ENCODE data around the gene TSPYL4. TPM values are rescaled to one million over a fixed set of nuclear protein-coding genes. Genes with fewer than 3 reads are reported as not detected.
A peak's percentile ranks its signal among the peaks of the same experiment; 100 is the strongest.

The TSPYL4 gene
- polyA plus RNA-seq, 3 donors: 57.5 to 63.5 (median 59.8) TPM

DNA sequence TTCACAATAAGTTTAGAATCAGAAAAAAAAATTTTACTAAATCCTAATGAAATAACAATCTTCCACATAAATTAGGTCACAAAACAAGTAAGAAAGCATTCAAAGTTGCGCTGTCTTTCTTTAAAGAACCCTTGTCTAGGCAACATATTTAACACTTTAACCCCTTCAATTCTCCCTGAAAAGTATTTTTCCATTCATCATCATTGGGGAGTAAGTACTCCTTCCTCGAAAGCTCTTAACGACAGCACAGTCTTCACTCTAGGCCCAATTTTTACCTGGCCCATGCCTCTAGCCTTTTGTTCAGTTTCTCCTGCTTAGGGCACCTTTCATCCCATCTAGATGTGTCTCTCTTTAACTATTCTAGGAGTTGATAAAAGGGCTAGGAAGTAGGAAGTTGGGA, 23.2 kb upstream of the TSPYL4 start:
- DNase-seq (ENCODE audit: low read depth in 3 of 3, low spot score in 2 of 3): no peak

DNA sequence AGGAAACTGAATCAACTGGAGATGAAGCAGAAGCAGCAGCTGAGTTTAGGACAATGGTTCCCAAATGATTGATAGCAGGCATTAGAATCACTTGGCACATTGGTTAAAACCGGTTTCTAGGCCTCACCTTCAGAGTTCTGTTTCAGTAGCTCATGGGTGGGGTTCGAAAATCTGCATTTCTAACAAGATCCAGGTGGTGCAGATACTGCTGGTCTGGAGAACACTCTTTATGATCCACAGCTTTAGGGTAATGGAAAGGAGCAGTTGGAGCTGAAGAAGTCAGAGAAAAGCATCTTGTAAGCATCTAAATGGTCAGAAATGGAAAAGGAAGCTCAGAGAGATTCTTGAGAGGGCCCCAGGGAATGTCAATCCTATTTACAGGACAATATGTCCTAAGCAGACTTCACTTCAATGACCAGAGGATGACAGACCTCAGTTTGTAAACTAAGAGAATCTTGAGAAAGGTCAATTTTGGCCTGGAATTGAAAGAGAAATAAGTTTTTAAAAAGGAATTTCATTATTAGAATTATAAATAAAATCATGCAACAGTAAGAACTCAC, 17.4 kb upstream of the TSPYL4 start:
- DNase-seq (ENCODE audit: low read depth in 3 of 3, low spot score in 2 of 3): no peak

DNA sequence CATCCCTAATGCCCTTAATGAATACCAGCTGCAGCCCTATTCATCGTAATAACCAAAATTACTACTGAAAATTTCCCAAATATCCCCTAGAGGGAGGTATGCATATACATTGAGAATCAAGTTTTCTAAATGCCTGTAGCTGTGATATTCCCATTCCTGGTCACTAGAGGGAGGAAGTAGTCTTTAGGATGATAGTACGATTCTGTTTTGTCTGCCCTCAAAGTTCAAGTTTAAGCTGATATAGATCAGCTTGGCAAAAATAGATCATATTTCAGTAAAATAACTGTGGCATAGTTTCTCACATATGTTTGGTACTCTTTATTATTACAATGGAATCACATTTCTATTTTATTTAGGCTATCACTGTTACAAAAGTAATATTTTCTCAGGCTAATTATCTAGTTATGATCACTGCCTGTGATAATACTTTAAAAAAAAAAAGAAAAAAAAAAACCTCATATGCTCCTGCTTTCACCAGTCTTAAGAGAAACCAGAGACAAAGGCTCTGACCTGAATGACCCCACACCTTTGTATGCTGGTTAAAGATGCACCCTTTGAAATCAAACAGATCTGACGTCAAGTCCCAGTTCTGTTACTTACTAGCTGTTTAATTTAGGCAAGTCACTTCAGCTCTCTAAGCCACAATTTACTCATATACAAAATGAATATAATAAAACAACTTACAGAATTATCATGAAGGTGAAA, 14.9 kb upstream of the TSPYL4 start:
- DNase-seq (ENCODE audit: low read depth in 3 of 3, low spot score in 2 of 3): peak in 2 of 3 donors; percentile 45 to 52

DNA sequence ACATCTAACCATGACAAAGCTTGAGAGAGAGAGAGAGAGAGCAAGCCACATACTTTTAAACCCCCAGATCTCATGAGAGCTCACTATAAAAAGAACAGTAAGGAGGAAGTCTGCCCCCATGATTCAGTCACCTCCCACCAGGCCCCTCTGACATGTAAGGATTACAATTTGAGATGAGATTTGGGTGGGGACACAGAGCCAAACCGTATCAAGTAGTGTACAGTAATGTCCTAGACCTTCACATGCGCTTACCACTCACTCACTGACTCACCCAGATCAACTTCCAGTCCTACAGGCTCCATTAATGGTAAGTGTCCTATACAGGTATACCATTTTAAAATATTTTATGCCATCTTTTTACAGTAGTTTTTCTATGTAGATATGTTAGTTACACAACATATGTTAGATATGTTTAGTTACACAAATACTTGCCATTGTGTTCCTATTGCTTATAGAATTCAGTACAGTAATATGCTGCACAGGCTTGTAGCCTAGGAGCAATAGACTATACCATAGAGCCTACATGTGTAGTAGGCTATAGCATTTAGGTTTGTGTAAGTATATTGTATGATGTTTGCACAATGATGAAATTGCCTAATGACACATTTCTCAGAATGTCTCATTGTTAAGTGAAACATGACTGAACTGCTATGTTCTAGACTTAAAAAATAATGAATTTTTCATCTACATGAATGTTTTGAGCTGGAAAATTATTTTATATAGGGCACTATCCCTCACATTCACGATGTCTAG, 14.1 kb upstream of the TSPYL4 start:
- DNase-seq (ENCODE audit: low read depth in 3 of 3, low spot score in 2 of 3): no peak

DNA sequence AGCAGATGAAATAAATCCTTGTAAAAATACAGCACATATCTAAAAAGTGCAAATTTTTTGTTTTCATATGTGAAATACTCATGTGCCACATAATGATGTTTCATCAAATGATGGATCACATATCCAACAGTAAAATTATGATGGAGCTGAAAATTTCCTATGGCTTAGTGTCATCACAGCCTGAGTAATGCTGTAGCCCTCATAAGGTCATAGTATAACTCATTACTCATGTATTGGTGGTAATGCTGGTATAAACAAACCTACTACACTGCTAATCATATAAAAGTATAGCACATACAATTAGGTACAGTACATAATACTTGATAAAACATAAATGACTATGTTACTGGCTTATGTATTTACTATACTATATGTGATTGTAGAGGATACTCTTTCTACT, 12.9 kb upstream of the TSPYL4 start:
- DNase-seq (ENCODE audit: low read depth in 3 of 3, low spot score in 2 of 3): no peak

DNA sequence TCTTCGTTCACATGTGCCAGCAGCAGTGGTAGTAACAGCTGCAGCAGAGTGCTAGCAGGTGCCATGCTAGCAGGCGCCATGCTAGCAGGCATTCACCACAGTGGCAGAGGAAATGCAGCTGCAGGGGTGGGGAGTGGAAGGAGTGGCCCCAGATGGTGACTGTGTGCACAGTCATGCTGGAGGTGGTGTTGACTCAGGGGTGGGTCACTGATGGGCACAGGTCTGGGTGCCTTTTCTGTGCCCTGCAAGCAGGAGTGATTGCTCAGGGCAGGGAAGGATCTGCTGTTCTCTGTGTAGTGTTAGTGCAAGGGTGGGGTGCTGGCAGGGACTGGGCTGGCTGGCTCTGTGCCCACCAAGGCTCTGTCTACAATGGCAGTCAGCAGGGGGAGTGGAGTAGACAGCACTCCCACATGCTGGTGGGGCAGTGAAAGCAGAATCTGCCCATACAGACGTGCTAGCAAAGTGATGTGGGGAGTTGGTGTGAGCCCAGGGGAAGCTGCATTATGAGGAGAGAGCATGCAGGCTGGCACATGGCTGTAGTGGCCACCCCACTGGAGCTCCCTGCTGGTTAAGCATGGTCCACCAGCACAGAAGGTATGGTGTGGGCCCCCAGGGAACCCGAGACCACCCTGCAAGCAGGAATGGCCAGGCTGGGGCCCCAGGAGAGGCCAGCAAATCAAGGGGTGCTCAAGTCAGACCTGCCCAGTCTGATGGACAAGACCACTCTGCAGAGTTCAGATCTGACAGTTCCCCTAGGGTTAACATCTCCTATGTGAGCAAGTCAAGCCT, 11.4 kb upstream of the TSPYL4 start:
- no peak for DNase-seq (ENCODE audit: low read depth in 3 of 3, low spot score in 2 of 3)

DNA sequence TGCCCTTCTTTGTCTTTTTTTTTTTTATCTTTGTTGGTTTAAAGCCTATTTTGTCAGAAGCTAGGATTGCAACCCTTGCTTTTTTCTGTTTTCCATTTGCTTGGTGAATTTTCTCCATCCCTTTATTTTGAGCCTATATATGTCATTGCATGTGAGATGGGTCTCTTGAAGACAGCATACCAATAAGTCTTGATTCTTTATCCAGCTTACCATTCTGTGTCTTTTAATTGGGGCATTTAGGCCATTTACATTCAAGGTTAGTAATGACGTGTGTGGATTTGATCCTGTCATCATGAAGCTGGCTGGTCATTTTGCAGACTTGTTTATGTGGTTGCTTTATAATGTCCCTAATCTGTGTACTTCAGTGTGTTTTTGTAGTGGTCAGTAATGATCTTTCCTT, 9.5 kb upstream of the TSPYL4 start:
- DNase-seq (ENCODE audit: low read depth in 3 of 3, low spot score in 2 of 3): no peak

DNA sequence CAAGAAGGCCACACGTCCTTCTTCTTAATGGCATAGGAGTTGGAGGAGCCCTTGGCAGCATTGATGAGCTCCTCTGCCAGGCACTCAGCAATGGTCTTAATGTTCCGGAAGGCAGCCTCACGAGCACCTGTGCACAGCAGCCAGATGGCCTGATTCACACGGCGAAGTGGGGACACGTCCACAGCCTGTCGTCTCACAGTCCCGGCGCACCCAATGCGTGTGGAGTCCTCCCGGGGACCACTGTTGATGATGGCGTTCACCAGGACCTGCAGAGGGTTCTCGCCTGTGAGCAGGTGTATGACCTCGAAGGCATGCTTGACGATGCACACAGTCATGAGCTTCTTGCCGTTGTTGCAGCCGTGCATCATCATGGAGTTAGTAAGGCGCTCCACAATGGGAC, 4.6 kb upstream of the TSPYL4 start:
- DNase-seq (ENCODE audit: low read depth in 3 of 3, low spot score in 2 of 3): no peak

DNA sequence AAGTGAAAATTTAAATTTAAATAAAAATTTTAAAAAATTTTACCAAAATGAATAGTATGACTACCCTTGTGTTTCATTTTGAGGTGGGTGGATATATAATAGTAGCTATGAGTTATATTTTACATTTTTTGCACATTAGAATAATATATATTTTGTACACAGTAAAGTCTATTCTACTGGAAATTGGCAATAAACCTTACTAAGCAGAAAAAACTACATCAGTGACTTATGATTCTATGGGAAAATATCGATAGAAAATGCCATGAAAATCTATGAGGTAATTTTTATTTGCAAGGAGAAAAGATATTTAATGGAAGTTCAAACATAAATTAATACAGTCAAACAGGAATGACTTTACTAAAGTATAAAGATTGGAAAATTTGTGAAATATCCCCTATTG, 2.8 kb upstream of the TSPYL4 start:
- DNase-seq (ENCODE audit: low read depth in 3 of 3, low spot score in 2 of 3): no peak

DNA sequence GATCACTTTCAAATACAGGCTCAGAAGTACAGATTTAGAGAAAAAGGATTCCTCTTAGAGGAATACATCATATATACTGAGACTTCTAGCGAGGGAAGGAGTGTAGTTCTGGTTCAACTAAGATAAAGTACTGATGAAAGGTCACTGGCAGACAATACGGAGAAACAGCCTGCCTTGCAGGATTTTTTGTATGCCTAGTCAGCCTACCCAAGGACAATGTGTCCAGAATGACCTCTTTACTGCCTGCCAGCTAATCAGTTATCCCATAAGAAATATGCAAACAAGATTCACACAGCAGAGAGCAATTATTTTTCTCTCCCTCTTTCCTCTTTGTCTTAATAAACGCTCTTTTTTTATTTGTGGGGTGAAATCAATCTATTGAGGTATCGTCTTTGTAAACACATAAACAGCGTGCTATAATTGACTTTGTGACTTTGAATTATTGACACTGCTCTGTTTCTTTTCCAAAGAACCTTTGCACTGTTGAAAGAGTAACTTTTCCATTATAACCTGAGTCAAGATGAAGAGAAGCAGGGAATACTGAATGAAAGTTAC, 1.4 kb upstream of the TSPYL4 start:
- DNase-seq (ENCODE audit: low read depth in 3 of 3, low spot score in 2 of 3): no peak

DNA sequence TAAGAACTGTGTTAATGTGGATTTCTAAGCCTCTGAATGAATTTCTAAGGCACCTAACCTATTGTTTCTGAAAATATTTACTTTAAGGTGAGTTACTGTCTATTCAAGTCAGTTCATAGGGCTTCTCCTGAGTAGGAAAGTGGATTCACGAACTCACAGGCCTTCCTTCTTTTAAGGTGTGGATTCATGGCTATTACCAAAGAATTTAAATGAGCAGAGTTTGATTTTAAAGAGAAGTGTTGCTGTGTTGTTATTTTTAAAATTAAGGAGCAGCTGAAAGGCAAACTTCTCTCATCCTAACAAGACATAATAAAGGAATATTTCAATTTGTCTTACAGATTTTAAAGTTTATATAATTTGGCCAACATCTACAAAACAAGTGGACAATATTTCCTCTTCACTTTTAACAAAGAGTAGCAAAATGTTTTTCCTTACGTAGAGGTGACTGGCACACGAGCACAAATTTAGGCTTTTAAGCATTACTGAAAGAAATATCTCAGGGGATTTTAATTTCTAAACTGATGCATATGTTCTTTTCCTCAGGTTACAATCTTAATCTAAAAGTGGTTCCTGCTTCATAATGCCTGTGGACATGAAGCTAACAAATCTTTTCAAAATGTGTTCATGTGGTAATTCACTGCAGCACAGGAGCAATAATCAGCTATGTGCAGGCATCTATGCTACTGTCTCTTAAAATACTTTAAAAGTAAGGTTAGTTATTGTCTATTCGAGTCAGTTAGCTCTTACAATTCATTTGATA, 602 bp upstream of the TSPYL4 start:
- DNase-seq (ENCODE audit: low read depth in 3 of 3, low spot score in 2 of 3): no peak

DNA sequence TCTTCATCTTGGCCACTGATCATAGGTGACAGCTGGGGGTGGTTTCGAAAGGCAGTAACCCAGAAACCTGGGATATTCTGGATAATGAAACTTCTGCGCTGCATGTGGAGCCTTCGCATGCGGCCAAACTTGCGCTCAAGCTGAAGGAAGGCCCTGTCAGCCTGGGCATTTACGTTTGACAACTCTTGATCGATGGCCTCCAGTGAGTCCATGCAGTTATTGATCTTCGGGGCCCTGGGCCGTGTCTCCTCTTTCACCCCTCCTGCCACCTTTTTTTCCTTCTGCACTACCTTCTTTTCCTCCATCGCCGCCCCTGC, 729 bp downstream of the TSPYL4 start:
- DNase-seq (ENCODE audit: low read depth in 3 of 3, low spot score in 2 of 3): no peak

DNA sequence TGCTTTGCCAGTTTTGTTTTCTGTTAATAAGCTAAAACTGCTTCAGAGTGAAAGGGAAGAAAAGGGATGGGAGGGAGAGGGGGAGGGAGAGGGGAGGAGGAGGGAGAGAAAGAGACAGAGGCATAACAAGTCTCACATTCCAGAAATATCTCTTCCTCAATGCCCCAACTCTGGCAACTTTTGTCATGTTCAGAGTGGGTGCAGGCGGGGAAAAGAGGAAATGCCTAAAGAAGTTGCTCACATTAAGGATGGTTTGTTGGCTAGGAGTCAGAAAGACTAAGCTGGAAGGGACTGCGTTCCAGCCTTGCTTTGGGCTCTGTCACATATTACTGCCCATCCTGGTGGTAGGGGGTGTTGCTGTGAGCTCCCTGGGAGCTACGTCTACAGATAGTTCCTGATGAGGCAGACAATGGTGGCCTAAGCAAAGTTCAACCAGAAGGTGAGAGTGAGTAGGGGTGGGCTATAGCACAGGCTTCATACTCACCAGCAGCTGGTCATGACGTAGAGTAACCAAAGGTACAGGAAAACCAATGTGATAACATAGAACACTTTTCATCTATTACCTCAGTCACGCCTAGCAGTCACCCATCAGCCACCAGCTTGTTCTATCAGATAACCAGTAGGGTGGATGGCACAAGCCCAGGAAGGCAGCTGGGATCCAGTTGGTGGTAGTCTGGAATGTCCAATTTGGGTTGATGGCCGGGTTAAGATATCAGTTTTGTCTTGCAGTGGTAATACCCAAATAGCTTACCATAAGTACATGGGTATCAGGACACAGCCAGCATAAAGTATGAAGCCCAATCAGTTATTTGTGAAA, 2.1 kb downstream of the TSPYL4 start:
- DNase-seq (ENCODE audit: low read depth in 3 of 3, low spot score in 2 of 3): no peak

DNA sequence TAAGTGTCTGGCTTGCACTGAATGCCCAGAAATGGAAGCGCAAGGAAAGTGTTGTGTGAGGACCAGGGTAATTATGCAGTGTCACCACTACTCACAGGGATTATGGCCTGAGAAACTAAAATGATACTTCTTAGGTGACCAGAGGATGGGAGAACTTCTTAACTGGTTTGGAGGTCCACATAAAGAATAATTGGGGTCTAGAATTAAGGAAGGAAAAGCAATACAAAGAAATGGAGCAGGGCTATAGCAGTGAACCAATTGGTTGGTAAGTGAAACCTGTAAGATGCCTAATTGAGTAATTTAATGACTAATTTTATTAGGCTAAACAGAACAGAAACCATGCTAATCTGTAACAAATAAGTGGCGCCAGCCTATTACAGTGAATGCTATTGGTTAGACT, 5.3 kb downstream of the TSPYL4 start:
- no peak for DNase-seq (ENCODE audit: low read depth in 3 of 3, low spot score in 2 of 3)

DNA sequence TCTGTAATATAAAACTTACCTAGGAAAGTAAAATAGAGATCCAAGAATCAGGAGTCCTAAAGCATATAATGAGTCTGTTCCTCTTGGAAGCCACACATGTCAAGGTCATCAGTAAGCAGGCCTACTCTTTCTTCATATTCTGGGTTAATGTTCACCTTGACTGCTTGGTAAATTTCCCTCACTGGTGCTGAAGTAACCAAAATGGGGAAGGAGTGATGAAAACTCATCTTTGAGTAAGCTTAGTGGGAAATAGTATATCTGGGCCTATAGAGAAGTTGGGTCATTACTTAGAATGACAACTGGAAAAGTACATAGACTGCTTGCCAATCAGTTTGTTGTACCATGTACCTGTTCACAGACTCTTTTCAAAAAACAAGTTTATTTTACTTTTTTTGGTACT, 6.6 kb downstream of the TSPYL4 start:
- no peak for DNase-seq (ENCODE audit: low read depth in 3 of 3, low spot score in 2 of 3)

DNA sequence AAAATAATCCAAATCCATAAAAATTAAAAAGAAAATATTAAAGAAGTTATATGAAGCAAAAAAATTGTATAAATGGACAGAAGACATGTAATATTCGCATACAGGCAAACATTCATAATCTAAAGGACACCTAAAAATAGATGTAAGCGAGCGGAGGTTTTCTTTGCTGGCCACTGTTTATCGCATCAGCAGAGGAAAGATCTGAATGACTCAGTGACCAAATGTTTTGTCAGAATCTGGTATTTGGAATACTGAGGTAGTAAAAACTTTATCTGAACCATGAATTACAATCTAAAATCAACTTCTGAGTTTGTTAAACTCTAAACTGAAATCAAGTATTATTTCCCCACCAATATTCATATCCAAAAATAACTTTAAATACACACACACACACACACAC, 7.8 kb downstream of the TSPYL4 start:
- DNase-seq (ENCODE audit: low read depth in 3 of 3, low spot score in 2 of 3): no peak

DNA sequence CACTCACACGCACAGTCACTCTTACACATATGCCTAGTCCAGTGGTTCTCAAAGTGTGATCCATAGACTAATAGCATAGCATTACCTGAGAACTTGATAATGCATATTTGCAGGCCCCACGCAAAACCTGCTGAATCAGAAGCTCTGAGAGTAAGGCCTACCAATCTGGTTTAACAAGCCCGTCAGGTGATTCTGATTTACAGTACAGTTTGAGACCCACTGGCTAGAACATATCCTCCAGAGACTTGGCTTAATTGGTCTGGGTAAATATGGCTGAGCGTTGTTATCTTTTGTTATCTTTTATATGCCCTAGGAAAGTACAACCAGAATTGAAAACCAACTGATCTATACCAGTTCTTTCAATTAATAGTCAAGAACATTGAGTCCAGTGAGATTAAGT, 9.6 kb downstream of the TSPYL4 start:
- no peak for DNase-seq (ENCODE audit: low read depth in 3 of 3, low spot score in 2 of 3)

DNA sequence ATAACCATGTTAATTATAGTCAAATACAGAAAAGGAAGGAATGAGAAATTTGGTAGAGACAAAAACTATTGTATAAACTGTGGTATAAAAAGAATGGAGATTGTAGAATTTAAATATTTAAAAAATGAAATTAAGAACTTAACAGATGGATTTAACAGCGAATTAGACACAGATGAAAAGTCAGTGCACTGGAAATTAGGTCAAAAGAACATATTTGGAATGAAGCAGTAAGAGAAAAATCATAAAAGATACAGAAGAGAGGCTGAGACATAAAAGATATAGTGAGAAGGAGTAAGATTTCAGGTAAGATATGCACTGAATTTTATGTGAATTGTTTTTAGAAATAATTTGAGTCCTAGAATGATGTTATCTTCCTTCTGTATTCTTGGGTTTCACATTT, 14.0 kb downstream of the TSPYL4 start:
- no peak for DNase-seq (ENCODE audit: low read depth in 3 of 3, low spot score in 2 of 3)

DNA sequence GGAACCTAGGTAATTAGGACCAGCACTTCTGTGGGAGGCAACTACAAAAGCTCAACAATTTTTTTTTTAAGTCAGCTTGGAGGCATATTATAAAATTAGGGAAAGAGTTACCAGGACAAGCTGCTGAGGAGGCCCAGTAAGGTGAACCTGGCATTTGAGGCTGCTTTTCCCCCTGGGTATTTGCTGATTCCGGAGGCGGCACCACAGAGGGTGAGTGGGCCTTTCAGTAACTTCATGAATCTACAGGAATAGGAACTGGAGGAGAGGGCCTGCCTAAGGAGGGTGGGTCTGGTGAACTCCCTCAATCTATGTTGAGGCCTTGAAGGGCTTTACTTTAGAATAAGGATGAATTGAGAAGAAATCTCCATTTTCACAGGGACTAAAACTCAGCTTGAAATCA, 14.6 kb downstream of the TSPYL4 start:
- no peak for DNase-seq (ENCODE audit: low read depth in 3 of 3, low spot score in 2 of 3)

DNA sequence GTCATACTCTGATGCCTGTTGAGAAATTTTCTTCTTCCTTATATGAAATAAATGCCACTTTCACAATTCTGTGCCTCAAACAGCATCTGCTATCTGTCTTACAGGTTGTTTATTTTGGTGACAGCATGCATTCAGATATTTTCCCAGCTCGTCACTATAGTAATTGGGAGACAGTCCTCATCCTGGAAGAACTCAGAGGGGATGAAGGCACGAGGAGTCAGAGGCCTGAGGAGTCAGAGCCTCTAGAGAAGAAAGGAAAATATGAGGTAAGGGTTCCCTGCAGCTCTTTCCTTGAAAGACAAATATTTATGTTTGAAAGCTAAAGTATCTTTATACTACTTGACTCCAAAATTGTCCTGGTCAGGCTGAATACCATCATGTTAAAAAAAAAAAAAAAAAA, 15.8 kb downstream of the TSPYL4 start:
- DNase-seq (ENCODE audit: low read depth in 3 of 3, low spot score in 2 of 3): no peak

All from right renal cortex interstitium (tissue), 3 donors.